Measurements from ENCODE around the gene ATP5F1B. TPM values are rescaled to one million over a fixed set of nuclear protein-coding genes. Genes with fewer than 3 reads are reported as not detected.
"Not testable (repeated sequence)": the region's sequence is repeated elsewhere in the genome, so short reads cannot be mapped to it uniquely, and the experiment has no call there.

The ATP5F1B gene
- total RNA-seq, 1 experiment from 2014 or later: 888 TPM

DNA sequence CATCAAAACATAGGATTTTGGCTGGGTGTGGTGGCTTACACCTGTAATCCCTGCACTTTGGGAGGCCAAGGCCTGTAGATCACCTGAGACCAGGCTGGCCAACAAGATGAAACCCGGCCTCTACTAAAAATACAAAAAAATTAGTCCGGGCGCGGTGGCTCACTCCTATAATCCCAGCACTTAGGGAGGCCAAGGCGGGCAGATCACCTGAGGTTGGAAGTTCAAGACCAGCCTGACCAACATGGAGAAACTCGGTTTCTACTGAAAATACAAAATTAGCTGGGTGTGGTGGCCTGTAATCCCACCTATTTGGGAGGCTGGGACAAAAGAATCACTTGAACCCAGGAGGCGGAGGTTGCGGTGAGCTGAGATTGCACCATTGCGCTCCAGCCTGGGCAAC lies 2.2 kb upstream of the ATP5F1B start:
- DNase-seq (ENCODE audit: low spot score): not testable (repeated sequence)

DNA sequence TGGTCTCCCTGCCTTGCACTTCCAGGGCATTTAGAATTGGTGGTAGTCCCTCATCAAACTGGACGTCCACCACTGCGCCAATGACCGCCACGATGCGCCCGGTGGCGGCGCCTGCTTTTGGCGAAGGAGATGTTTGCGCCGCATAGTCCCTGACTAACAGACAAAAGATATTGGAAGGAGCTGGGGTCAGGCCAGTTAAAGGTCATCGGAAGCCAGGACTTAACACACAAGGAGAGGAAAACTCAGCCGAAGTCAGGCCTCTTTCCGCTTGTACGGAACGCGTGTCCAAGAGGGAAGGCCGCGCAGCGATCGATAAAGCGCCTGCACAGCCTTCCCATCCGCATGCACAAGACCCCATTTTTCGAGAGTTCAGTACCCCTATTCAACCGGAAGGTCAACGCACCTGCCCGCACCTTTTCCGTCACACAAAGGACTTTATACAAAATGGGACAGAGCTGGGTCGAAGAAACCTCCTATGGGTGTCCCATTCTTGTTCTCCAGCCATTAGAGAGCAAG lies 525 bp downstream of the ATP5F1B start:
- no peak for DNase-seq (ENCODE audit: low spot score)

DNA sequence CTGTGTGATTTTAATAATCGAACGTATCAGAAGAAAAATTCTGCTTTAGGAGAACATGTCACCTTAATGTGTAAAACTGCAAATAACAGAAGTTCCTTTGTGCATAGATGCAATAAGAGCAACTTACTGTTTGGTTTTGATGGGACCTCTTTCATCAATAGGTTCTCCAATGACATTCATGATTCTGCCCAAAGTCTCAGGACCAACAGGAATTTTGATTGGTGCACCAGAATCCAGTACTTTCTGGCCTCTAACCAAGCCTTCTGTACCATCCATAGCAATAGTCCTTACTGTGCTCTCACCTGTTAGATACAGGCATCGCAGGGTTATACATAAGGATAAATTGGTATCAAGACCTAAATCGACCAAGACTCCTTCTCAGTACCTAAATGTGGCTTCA lies 1.1 kb downstream of the ATP5F1B start:
- no peak for DNase-seq (ENCODE audit: low spot score)

DNA sequence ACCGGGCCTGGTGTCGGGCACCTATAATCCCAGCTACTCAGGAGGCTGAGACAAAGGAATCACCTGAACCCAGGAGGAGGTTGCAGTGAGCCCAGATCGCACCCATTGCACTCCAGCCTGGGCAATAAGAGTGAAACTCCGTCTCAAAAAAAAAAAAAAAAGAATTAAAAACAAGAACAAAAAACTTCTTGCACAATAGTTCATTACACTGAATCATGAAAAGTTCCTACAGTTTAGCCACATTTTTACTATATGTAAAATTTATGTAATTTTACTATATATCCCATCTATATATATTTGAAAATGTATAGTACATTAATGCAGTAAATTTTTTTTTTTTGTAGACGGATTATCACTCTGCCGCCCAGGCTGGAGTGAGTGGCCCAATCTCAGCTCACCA lies 4.6 kb downstream of the ATP5F1B start:
- DNase-seq (ENCODE audit: low spot score): no peak

DNA sequence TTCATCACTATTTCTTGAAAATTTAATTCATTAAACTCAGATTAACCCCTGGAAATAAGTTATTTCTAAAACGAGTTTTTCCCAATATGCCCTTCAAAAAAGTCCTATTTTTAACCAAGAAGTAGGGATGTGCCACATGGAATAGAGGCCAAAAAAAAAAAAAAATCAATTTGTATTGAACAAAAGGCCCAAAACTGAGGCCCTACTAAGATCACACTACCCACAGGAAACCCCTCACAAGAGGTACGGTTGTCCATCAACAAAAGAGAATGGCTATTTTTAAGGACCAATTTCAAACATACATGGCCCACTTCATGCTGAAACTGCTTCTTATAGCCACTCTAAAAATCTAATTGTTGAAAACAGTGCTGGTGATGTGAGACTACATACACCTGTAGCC lies 8.2 kb downstream of the ATP5F1B start:
- no peak for DNase-seq (ENCODE audit: low spot score)

DNA sequence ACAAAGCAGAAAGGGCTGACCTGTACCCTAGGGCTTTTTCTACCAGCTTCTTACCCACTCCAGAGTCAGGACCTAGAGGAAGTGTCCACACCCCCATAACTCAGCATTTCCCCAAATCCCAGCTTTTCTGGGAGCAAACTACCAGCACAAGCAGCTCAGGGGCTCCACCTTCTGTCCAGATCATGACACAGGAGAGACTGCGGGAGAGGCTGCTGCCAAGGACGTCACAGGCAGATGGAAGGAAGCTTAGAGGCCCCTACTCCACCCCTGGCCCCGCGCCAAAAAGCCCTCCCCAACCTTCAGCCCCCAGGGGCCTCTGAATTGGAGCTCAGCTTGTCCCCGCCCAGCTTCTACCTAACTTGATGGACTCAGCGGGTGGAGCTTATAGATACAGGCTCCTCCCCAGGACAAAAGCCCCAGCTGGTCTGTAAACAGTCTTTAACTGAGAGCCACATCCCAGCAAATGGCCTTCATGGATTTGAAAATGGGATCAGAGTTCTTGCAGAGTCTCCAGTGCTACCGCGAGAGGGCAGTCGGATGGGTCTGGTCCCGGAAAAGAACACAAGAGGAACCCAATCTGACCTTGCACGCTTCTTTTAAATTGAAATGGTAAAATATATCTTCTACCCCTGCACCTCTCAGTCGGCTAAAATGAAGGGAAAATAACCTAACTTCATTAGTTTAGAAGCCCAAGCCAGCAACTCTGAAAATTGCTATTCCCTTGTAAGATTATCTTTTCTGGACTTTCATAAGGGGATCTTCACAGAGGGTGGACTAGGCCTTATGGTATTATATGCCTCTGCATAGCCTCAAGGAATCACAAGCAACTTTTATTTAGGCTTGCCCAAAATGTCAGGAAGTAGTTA lies 8.9 kb downstream of the ATP5F1B start:
- peak; percentile 99 for DNase-seq (ENCODE audit: low spot score)

DNA sequence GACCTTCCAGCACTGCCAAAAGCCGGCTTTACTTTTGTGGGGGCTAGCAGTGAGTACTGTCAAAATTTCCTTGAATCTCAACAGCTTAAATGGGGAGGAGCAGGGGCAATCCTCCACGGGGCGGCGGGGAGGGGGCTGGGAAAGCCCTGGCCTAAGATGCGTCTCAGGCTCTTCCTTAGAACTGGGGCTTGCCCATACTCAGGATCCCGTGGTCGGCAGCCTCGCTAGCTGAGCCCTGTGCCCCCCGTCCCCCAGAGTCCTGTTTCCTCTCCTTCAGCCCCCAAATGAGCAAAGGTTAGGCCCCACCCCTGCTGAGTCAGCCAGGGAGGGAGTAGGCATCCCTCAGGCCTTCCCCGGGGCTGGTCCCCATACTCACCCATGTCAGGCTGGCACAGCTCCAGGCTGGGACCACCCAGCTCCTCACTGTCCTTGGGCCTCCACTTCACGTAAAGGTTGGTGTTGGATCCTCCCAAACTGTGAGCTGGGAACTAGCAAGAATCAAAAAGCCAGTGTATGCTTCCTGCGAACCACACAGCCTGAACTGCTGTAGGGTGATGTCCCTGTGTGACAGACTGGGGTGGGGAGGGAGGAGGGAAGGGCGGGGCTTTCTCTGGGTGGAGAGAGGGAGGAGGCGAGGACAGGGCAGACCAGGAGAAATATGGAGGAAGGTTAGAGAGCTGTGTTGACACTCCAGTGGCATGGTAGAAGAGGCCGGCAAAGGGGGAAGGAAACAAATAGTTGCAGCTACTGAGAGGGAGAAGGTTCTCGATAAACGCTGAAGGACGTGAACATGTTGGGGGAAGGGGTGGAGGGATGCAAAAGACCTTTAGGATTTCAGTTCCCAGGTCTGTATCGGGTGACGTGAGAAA lies 9.7 kb downstream of the ATP5F1B start:
- peak; percentile 84 for DNase-seq (ENCODE audit: low spot score)

DNA sequence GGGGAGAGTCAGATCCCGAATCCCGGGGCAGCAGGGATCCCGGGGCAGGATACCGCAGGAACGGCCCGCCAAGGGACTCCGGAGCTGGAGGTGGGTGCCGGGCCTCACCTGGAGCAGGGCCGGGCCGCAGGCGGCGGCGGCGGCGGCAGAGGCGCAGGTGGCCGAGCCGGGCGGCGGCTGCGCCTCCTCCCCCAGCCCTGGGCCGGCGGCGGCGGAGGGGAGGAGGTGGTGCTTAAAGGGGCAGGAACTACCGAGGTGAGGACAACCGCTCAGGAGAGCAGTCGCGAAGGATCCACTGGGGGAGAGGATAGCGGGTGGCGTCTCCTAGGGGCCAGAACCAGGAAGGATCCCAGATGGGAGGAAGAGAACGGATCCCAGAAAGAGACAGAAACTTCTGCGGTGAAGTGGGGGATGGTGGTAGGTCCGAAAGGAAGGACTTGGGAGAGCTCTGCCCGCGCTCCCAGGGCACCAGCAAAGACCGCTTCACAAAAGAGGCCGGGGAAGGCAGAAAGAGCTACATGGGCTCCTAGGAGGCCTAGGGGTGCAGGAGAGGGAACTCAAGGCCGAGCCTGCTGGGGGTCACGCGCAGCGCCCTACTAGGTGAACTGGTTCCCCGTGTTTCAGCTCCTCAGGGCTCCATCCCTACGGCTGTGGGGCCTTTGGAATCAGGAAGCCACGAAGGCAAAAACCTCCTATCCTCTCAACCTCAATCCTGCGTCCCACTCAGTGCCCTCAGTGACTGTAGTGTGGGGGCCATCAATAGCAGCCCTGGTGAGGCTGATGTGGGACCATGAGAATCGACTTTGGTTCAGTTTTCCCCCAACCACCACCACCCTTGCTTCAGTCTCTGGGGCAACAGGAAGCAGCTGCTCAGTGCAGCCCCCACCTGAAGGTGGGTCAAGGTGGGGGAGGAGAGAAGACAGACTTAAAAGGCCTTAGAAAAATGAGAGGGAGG lies 10.7 kb downstream of the ATP5F1B start:
- DNase-seq (ENCODE audit: low spot score): peak; percentile 89

DNA sequence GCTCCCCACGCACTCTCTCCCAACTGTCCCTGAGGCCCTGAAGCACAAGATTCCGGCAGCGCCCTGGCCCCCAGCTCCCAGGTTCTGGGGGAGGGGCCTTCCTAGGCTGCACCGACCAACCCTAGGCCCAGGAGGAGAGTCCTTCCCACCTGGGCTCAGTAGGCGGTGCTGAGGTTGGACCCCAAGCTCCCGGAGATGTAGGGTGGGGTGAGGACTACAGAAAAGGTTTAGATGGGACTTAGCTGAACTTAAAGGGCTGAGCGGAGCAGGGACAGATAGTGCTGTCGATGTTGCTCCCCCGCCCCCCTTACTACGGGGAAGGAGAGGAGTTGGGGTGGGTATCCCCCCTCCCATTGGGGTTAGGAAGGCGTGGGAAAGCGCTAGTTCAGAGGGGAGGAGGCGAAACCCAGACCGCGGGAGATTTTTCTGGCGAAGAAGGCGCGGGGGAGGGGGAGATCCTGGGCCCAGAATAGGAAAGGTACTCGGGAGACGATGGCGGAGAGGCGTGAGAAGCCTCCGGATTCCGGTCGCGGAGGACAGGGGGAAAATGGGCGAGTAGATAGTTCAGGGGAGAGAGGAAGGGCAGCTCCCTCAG lies 11.4 kb downstream of the ATP5F1B start:
- no peak for DNase-seq (ENCODE audit: low spot score)

DNA sequence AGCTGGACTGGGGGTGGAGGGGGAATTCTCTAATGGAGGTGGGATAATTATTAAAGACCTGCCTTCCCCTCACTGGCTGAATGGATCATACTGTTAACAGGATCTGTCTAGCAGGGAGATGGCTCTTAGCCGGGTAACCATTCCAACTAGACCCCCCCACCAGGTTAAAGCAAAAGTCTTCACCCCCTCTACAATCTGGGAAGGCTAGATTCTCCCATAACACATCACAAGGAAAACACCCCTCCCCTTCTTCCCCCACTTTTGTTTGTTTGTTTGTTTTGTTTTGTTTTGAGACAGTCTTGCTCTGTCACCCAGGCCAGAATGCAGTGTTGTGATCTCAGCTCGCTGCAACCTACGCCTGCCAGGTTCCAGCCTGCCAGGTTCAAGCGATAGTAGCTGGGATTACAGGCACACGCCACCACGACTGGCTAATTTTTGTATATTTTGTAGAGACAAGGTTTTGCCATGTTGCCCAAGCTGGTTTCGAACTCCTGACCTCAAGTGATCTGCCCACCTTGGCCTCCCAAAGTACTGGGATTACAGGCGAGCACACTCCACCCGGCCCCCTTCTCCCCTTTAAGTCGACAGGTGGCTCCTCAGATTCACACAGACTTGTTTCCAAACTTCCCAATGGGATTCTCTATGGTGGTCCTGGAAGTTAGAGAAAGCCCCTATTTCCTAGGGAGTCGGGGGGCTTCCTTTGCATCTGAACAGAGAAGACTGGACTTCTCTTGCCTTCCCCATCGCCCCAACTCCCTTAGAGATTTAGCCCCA lies 12.1 kb downstream of the ATP5F1B start:
- no peak for DNase-seq (ENCODE audit: low spot score)

DNA sequence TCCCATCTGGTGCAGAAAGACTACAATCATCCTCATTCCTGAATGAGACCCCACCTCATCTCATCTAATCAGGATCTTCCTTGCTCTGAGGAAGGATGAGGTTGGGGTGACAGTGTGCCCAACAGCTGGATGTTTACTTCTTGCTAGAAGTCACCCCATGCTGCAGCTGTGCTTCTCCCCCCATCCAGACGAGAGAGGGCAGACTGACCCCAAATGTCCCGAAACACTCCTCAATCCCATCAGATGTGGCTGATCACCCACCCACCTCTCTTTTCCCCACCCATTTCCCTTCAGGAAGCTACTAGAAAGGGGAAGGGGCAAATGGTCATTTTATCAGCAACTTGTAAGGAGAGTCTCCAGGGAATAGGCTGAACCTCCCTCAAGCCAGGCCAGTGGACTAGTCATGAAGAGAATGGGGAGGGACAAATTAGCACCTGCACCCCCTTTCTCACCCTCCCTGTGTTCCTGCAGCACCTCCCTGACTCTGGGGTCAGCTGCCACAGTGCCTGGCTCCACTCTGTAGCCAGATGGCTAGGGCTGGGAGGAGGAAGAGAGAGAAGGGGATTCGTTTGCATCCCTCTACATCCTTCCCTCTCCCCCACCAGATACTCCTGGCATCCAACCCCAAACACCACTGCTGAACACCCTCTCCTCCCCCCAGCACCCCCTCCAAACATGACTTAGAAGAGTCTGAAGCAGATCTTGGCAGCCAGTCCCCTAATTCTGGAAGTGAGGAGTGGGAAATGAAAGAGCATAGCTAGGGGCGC lies 12.9 kb downstream of the ATP5F1B start:
- no peak for DNase-seq (ENCODE audit: low spot score)

DNA sequence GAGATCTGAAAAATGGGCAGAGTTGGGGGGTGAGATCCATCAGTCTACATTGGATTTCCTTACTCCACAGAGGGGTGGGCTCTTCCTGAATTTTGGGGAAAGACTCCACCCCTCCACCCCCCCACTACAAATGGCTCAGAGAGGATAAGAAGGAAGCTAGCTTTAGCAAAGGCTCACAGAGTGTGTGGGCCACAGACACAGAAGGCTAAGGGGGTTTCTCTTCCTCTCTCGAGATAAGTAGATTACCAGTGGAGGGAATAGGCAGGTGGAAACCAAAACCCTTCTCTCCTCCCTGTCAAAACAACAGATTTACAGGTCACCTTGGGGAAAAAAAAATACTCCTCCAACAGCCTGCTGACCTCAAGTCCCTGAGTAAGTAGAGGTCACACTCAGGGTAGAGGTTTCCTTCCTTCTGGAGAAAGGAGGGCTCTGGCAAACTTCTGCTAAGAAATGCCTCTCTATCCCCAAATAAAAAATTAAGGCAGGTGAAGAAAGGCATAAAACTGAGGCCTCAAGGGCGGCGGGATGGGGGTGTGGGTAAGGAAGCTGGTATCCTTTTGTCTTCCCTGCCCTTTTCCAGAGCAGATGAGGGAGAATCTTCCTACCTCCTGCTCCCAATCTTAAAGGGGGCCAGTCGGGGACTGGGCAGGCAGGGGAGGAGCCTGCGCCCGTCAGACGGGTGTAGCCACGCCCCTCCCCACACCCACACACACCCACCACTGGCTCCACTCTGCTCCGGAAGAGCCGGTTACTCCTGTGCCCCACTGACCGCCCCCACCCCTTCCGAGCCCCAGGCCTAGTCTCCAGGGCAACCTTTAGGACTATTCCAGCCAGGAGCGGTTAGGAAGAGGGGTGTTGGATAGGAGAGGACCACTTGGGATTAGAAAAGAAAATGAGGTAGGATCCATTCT lies 13.7 kb downstream of the ATP5F1B start:
- peak; percentile 22 for DNase-seq (ENCODE audit: low spot score)

DNA sequence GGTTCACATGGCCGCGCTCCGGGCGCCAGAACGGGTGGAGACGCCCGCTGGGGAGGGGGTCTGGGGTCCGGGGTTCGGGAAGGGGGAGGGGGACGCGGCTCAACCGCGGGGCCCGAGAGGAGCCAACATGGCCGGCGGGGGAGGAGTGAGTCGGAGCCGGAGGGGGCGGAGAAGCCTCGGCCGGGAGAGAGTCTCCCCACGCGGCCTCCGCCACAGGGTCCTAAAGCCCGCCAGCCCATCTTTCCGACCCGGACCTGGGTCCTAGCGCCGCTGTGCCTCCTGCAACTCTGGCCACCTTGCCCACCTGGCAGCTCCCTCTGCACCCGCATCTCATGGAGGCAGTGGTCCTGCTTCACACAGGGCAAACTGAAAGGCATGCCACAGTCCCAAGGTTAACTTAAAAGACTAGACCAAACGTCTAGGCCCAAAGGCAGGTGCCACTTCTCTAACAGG lies 15.6 kb downstream of the ATP5F1B start, which contains the start of gene BAZ2A:
BAZ2A (minus strand) TSS at position 147 of the 453 bp plus-strand sequence. CDS start 12,796 bp downstream, outside the sequence.
- peak; percentile 65 for DNase-seq (ENCODE audit: low spot score)

DNA sequence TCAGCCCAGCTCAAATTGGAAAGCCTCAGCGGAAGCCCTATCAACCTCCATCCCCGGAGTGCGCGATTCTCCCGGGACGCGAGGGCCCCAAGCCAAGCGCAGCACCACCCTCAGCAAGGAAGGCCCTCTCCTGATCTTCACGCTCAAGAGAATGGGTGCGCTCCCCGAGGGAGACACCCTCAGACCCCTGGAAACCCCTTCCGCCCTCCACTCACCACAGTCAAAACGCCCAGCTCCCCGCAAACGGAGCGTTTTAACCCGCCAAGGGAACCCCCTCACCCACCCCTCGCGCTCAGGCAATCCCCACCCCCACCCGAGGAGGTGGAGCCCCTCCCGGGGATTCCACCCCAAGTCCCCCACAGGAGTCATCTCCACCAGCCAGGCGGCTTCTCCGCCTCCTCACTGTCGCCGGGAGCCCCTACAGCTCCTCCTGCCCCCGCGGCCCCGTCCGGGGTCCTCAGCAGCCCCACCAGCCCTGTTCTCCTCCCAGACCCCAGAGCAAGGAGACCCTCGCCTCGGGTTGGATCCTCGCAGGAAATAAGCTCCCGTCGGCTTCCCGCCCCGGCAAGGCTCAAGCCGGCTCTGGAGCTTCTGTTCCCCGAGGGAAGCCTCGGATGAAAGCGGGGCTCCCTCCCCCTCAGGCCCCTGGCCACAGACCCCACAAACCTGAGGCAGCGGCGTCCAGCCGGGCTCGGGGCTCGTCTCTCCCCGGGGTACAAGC lies 16.2 kb downstream of the ATP5F1B start:
- DNase-seq (ENCODE audit: low spot score): no peak

DNA sequence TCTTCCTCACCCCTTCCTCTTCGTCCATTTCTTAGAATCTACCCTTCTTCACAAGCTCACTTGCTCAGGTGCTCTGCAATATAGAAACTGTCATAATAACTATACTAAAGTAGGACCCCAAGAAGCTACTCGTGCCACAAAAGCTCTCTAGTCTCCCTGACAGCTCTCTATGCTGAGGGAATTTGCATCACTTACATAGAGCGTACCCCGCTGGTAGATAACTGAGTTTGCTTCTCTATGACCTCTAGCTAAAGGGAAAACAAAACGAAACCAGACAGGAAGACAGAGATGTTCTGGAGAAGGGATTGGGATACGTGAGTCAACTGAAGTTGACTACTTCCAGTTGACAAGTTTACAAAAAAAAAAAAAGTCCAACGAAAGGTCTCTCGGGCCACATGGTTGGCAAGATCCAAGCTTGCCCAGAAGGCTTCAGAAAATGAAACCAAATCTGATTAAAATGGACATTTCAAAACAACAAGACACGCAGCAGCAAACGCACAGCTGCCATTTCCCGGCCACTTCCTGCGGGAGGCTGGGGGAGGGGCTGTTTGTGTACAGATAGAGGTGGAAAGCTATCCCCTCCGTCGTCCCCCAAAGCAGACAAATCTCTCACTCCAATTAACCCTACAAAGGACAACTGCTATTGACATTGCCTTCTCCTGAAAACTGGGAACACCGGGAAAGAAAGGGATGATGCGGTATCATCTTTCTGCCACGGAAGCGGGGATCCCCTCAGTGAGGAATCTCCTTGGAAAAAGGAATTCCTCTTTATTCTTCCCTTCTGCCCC lies 16.9 kb downstream of the ATP5F1B start:
- DNase-seq (ENCODE audit: low spot score): peak; percentile 58

DNA sequence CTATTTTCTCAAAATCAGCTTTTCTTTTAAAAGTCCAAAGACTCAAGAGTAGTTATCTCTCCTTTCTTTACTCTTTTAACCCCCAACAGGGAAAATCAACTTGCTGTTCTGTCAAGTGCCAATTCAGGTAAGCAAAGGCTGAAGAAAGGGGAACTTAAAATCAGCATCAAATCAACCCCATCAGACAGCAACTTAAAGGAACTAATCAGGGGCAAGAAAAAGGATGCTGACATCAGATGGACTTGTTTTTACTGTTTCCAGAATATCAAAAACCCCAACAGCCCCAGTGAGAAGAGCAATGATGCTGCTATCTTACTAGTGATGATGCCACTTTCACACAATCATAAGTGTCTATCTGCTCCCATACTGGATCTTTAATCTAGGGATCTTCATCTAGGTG lies 19.1 kb downstream of the ATP5F1B start:
- DNase-seq (ENCODE audit: low spot score): no peak

DNA sequence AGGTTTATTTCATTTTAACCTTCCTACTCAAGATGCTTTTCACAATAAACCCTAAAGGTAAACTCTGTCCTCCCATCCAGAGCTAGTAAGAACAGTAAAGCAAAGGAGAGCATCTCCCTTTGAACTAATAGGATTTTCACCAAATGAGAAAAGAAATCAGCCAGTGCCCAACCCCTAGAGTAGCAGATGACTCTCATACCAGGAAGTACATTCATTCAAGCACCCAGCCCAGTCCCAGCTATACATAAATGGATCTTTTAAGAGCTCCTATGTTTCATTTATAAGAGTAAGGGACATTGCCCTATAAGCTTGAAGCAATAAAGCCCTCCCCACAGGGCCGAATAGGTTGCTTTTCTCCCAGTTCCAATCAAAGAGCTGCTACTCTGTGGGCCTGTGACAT lies 23.2 kb downstream of the ATP5F1B start:
- DNase-seq (ENCODE audit: low spot score): no peak
